ENCODE results near the gene NOXA1.
A peak's percentile ranks its signal among the peaks of the same experiment; 100 is the strongest.
"Not testable (repeated sequence)": the region's sequence is repeated elsewhere in the genome, so short reads cannot be mapped to it uniquely, and the experiment has no call there.

NOXA1 gene

GRCh38 chr9:137405677-137406081, 17.5 kb upstream of the NOXA1 start:
- no peak for DNase-seq (ENCODE audit: low read depth)

DNA sequence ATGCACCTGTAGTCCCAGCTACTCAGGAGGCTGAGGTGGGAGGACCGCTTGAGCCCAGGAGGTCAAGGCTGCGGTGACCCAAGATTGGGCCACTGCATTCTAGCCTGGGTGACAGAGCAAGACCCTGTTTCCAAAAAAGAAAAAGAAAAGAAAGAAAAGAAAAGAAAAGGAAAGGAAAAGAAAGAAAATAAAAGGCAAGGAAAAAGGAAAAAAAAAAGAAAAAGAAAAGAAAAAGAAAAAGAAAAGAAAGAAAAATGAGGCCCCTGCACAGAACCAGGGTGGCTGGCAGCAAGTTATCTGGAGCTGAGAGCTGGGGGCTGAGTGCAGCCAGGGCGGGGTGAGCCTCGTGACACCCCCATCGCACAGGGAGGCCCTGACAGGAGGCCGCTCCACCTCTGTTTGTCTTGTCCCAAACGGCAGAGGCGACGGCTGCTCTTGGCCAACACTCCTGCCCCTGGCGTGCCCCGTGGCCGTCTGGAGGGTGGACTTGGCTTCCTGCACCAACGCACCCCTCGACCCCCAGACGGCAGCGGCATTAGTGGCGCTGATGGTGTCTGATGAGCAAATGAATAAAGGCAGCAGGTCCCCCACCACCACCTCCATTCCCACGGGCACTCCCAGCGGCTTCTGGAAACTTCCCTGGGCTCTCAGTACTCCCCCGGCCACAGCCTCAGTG, 17.0 kb upstream of the NOXA1 start:
- DNase-seq (ENCODE audit: low read depth), result no peak

GRCh38 chr9:137406876-137407589, 16.2 kb upstream of the NOXA1 start:
- DNase-seq (ENCODE audit: low read depth), result peak; percentile 36

DNA sequence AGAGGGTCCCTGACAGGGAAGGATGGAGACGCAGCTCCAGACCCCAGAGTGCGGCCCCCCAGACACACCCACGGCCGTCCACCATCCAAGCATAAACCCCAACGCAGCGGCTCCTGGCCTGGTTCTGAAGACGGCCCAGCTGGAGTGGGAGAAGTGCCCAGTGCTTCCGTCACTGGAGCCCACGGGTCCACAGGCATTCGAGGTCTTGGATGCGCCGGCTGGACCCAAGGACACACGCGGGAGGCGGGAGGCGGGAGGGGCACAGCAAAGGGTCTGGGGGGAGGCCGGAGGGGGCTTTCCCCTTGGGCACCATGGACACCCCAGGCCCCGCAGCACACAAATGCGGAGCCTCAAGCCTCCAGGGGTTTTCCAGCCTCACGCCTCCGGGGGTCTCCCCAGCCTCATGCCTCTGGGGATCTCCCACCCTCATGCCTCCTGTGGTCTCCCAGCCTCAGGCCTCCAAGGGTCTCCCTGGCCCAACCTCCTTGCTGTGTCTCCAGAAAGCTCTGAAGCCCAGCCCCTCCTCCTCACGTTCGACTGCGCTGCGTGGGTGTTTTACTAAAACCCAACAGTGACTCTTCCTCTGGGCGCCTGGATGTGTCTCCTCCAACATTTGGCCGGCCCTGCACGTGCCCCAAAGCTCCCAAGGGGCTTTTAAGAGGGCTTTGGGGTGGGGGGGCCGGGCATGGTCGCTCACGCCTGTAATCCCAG, 15.4 kb upstream of the NOXA1 start:
- no peak for DNase-seq (ENCODE audit: low read depth)

DNA sequence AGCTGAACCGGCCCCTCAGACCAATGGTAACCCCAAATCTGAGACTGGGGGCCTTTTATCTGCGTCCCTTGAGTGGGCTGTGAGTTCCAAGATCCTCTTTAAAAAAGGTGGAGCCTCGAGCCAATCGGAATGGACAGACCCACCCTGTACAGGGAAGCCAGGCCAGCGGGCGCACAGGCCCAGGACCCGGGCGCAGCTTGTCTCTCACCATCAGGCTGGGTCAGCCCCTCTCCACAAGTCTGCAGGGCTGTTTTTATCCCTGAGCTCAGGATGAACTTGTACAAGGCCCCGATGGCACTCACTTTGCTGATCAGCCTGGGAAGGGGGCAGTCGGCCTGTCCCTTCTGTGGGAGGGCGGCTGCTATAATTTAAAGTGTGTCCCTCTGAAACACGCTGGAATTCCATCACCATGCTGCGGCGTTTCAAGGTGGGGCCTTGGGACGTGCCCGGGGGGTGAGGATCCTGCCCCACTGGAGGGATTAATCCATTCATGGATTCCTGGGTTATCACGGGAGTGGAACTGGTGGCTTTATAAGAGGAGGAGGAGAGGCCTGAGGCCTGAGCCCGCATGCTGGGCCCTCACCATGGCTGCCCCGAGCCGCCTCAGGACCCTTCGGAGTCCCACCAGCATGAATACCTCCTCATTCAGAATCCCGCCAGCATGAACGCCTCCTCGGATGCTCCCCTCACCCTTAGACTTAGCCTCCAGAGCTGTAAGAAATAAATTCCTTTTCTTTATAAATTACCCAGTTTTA, 14.4 kb upstream of the NOXA1 start:
- no peak for DNase-seq (ENCODE audit: low read depth)

DNA sequence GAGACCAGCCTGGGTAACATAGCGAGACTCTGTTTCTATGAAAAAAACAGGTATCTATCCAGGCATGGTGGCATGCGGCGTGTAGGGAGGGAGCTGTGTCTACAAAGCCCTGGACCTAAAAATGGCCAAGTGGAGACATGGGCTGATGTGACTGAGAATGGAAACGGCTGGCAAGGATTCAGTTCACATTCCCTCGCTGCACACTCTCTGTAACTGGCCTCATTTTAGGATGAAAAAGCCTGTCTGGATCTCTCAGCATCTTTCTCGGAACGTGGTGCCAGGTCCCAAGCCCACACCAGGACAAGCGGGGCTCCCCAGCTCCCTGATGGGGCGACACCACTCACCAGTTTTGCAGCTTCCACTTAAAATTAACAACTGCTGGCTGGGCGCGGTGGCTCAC, 13.7 kb upstream of the NOXA1 start:
- DNase-seq (ENCODE audit: low read depth), result no peak

- DNase-seq (ENCODE audit: low read depth), result not testable (repeated sequence)
Observed at GRCh38 chr9:137410236-137410890, 12.8 kb upstream of the NOXA1 start.

GRCh38 chr9:137410891-137411249, 12.3 kb upstream of the NOXA1 start:
- DNase-seq (ENCODE audit: low read depth), result no peak

GRCh38 chr9:137411260-137411644, 11.9 kb upstream of the NOXA1 start:
- no peak for DNase-seq (ENCODE audit: low read depth)

DNA sequence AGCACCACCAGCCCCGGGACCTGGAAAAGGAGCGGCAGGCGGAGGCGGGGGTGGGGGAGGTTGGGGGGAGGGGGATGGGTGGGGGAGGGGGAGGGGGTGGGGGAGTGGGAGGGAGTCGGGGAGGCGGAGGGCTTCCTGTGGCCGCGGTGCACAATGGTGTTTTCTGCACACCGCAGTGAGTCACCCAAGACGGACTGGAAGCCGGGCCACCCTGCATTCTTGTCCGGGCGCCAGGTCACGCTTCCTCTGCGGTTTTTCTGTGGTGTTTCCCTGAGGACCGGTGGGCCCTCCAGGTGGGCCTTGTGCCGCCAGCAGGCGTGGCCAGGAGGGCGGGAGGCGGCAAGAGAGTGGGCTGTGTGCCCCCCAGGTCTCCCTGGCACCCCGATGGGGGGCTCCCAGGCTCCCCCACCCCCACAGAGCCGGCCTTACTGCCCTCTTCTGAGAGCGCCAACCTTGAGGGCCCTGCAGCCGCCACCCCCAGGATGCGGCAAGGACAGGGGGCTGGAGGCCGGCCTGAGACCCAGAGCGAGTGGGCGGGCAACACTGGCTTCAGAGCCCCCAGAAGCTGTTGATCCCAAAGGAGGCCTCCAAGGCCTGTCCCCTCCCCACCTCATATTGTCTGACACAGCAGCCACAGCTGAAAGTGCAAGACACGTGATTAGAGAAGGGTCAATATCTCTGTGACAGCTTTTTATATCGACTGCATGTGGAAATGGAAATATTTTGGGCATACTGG, 11.4 kb upstream of the NOXA1 start:
- DNase-seq (ENCODE audit: low read depth), result peak; percentile 67

- no peak for DNase-seq (ENCODE audit: low read depth)
Observed at GRCh38 chr9:137412431-137412830, 10.8 kb upstream of the NOXA1 start.

GRCh38 chr9:137415451-137415850, 7.7 kb upstream of the NOXA1 start:
- DNase-seq (ENCODE audit: low read depth), result no peak

DNA sequence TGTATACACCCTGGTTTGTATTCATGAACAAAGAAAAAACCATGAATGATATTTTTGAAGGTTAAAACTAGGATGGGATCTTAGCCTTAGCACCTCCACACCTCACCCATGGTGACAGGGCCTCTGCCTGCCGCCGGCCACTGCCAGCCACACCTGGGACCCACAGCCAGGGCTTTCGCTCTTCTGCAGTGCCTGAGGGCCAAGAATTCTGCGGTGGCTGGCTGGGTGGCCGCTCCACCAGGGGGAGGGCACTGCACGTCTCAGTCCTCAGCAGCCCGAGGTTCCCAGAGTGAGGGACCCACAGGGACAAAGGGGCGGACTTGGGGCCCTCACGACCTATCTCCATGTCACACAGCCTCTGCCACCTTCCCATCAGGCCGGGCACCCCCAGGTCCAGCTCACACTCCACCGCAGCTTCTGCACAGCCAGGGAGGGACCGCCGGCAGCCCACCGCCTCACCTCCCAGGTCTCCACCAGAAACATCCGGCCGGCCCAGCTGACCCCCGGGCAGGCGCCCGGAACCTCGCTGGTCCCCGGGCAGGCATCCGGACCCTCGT, 7.1 kb upstream of the NOXA1 start:
- DNase-seq (ENCODE audit: low read depth), result no peak

DNA sequence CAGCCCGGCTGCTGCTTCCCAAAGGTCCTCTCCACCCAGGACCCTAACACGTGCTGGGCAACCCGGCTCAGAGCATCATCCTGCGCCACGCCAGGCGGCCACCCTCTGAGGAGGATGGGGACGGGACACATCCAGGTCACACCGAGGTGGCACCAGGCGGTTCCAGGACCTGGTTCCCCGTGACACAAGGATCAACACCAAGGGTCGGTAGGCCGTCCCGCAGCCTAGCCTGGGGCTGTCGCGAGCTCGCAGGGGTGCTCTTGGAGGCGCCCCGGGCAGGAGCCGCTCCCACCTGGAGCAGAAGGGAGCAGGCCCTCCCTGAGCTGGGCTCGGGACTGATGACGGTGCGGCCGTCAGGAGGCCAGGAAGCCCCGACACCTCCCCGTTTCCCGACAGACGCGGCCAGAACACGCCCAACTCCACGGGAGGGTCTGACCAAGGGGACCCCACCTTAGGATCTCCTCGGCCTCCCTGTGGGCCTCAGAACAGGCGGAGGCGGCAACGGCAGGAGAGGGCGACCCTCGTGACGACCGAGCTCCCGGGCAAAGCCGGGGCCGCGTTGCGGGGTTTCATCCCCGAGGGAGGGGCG, 6.5 kb upstream of the NOXA1 start:
- no peak for DNase-seq (ENCODE audit: low read depth)

DNA sequence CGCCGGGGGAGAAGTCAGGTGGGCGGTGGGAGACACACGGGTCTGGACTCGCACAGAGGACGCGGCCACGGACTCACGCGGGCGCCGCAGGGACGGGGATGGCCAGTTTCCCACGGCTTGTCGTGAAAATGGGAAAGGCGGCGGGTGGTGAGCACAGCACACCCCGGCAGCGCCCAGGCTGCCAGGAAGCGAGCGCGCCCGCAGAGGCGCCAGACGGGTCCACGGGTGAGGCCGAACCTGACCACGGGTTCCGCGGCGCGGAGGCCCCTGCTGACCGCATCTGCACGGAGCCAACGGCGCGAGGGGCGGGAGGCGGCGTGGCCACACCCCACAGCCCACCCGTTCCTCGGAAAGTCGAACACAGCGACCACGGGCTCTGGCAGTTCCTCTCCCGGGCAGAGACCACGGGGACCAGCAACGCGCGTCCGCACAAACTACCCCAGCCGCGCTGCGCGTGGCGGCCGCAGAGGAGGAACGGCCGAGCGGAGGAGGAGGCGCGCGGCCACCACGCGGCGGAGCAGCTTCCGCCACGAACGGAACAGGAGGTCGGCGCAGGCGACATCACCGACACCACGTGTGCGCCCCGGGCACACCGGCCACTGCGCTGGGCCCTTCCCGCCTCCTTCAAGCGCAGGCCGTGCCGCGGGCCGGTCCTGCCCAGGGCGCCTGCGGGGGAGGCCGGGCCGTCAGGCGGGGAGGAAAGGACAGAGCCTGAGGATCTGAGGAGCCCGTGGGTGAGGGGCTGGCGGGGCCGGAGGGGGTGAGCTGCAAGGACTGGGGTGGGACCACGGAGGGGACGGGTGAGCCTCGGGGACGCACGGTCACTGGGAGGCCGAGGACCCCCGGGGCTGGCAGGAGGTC, 5.8 kb upstream of the NOXA1 start:
- DNase-seq (ENCODE audit: low read depth), result no peak

GRCh38 chr9:137421838-137422603, 1.2 kb upstream of the NOXA1 start:
- DNase-seq (ENCODE audit: low read depth), result no peak

DNA sequence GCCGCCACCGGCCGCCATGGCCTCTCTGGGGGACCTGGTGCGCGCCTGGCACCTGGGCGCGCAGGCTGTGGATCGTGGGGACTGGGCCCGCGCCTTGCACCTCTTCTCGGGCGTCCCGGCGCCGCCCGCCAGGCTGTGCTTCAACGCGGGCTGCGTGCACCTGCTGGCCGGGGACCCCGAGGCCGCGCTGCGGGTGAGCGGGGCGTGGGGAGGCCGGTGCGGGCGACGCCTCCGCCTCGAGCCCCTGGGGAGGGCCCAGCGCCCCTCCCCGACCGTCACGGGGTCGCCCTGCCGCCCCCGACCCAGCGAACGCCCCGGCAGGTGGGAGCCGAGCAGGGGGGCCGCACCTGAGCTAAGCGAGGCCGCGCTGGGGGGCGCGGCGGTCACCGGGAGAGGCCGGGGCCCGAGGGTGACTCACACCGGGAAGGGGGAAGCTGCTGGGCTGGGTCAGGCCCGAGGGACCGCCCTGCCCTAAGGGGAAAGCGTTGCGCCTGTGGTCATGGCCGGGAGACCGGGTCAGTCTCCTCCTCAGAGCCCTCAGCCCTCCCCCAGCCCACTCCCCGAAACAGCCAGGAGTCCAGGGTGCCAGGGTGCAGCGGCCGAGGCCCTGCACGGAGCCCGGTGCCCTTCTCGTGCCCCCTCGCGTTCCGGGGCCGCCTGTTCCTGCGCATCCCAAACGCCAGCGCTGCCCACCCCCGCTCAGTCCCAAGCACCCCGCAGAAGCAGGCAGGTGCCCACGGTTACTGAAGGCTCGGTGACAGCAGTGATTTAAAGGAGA, 510 bp downstream of the NOXA1 start:
- no peak for DNase-seq (ENCODE audit: low read depth)

Data from fibroblast of gingiva (primary cell).